ENCODE measurements around the gene ADORA2A.

- TF ChIP-seq POLR2A (IDR thresholded peaks at IDR 0.05) (no peak), CTCF (IDR thresholded peaks at IDR 0.05) (no peak)
Observed at GRCh38 chr22:24471570-24471969, 44.2 kb downstream of the ADORA2A start.
